Left lung (tissue), 10 donors: ENCODE data around the gene FOXI3. TPM values are rescaled to one million over a fixed set of nuclear protein-coding genes. Genes with fewer than 3 reads are reported as not detected.
A peak's percentile ranks its signal among the peaks of the same experiment; 100 is the strongest.

Source experiments
- ATAC-seq: fragments of 200-7000 bp; cut with Tn5 transposase; one replicate; pipeline ENCODE4 v1.9.1; 2020; ENCODE audit warnings: moderate library complexity
- DNase-seq, 4 donors: peaks; one replicate each; pipeline ENCODE4 v3.0.0-alpha.2; 2013 to 2020
- H3K27ac ChIP-seq, 2 donors: fragments of 200-600 bp; sonication (generic) in 1 of 2; one replicate each; pipeline versions ENCODE4 v1.5.0 to v1.8.0; 2020 to 2021
- H3K27me3 ChIP-seq, 2 donors: fragments of 200-600 bp; sonication (generic) in 1 of 2; one replicate each; pipeline versions ENCODE4 v1.5.0 to v1.8.0; 2020 to 2021
- H3K36me3 ChIP-seq, 2 donors: fragments of 200-600 bp; sonication (generic) in 1 of 2; one replicate each; pipeline versions ENCODE4 v1.5.0 to v1.8.0; 2020 to 2021
- H3K4me1 ChIP-seq, 2 donors: fragments of 200-600 bp; one replicate each; pipeline ENCODE4 v1.8.0; 2021
- H3K4me3 ChIP-seq, 2 donors: fragments of 200-600 bp; sonication (generic) in 1 of 2; one replicate each; pipeline versions ENCODE4 v1.5.0 to v1.8.0; 2020 to 2021; ENCODE audit warnings: mild to moderate bottlenecking in 1 of 2
- H3K9me3 ChIP-seq, 2 donors: fragments of 200-600 bp; sonication (generic) in 1 of 2; one replicate each; pipeline versions ENCODE4 v1.5.0 to v1.8.0; 2020 to 2021
- CTCF ChIP-seq, 2 donors: fragments of 200-600 bp; sonication (generic) in 1 of 2; IDR thresholded peaks; one replicate each; pipeline versions ENCODE4 v1.5.0 to v1.8.0; 2021; ENCODE audit warnings: antibody characterized with exemption in 2 of 2
- intact Hi-C, 2 donors: fragments of 100-400 bp; cut with DNase I; formaldehyde crosslinking; loops; one replicate each; pipeline versions ENCODE4 v1.11.2 to v1.14.2; 2022
- polyA plus RNA-seq, 6 donors: library from polyadenylated mRNA; unstranded; fragments of 120-200 nt; gene quantifications; one replicate each; pipeline ENCODE4 v1.2.1, GENCODE V29; 2013; ENCODE audit not compliant: insufficient read length in 6 of 6
- total RNA-seq, 2 donors: library from RNA; stranded (reverse); fragmentation: NEBNext Ultra II Directional; extraction: Animal tissue kit (Norgen Biotek cat#: 25700); gene quantifications; one replicate each; pipeline ENCODE4 v1.2.1, GENCODE V29; 2021
- donor health status: DM: no; HTN: yes; CAD: no.
- donor health status: DM: no; HTN: no; CAD: no.

Gene FOXI3
- total and polyA plus RNA-seq, 8 donors: 0.07 to 0.08 (median 0.07) TPM; not detected in 5

GRCh38 chr2:88489181-88489580 is 36.7 kb upstream of the FOXI3 start:
- H3K4me1 ChIP-seq: no peaks in the 10 kb centered on the region
- TF ChIP-seq CTCF (IDR thresholded peaks at IDR 0.05): no peak
- intact Hi-C loops: no loop called here
- H3K27me3 ChIP-seq: peaks cover 0 to 4% of the 10 kb centered on the region in 2 donors
- H3K27ac ChIP-seq: no peak overlapping the region
- H3K4me3 ChIP-seq: no peak overlapping the region
- no peaks in the 10 kb centered on the region for H3K36me3 ChIP-seq
- H3K9me3 ChIP-seq: no peaks in the 10 kb centered on the region
- ATAC-seq (no peak), DNase-seq (no peak)

DNA sequence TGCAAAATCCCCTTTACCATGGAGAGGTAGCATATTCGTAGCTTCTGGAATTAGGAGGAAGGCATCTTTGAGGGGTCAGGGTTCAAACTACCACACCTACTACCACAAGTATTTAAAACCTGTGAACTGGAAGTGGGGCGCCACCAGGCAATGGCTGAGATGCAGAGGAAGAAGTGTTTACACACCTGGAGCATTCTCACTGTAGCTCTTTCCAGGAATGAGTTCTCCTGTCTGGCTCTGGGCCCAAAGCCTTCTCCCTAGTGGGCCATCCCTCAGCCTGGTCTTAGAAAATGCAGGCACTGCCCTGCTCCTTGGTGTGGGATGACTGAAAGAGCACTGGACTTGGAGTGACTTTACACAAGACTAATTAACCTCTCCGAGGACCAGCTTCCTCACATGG is 30.7 kb upstream of the FOXI3 start:
- TF ChIP-seq CTCF (IDR thresholded peaks at IDR 0.05): no peak
- peaks cover 0 to 20% of the 10 kb centered on the region in 2 donors for H3K27me3 ChIP-seq
- ATAC-seq (peak; percentile 82), DNase-seq (peak in 1 of 4 donors; percentile 52)
- no peaks in the 10 kb centered on the region for H3K9me3 ChIP-seq
- H3K4me3 ChIP-seq: no peak overlapping the region
- no peaks in the 10 kb centered on the region for H3K4me1 ChIP-seq
- H3K27ac ChIP-seq: no peak overlapping the region
- no peaks in the 10 kb centered on the region for H3K36me3 ChIP-seq
- intact Hi-C loops: no loop called here

GRCh38 chr2:88481691-88482336 is 29.3 kb upstream of the FOXI3 start:
- peaks cover 0 to 20% of the 10 kb centered on the region in 2 donors for H3K27me3 ChIP-seq
- H3K4me1 ChIP-seq: no peaks in the 10 kb centered on the region
- no peak for TF ChIP-seq CTCF (IDR thresholded peaks at IDR 0.05)
- H3K4me3 ChIP-seq: no peak overlapping the region
- ATAC-seq (peak; percentile 84), DNase-seq (peak in 2 of 4 donors; percentile 12 to 42)
- H3K27ac ChIP-seq: no peak overlapping the region
- intact Hi-C loops: no loop called here
- H3K9me3 ChIP-seq: no peaks in the 10 kb centered on the region
- no peaks in the 10 kb centered on the region for H3K36me3 ChIP-seq

- Histone ChIP-seq H3K27ac (no peak overlapping the region), H3K9me3 (no peaks in the 10 kb centered on the region), H3K36me3 (no peaks in the 10 kb centered on the region), H3K27me3 (peaks cover 0 to 19% of the 10 kb centered on the region in 2 donors), H3K4me1 (no peaks in the 10 kb centered on the region), H3K4me3 (no peak overlapping the region)
- no peak for ATAC-seq
- DNase-seq: no peak
- TF ChIP-seq CTCF (IDR thresholded peaks at IDR 0.05): no peak
- intact Hi-C loops: no loop called here
Measured at GRCh38 chr2:88472811-88473210, 20.3 kb upstream of the FOXI3 start.

GRCh38 chr2:88471083-88471942 is 18.8 kb upstream of the FOXI3 start:
- peak; percentile 88 for ATAC-seq
- DNase-seq: no peak

More at GRCh38 chr2:88471083-88471942, 18.8 kb upstream of the FOXI3 start:
- Histone ChIP-seq H3K9me3 (no peaks in the 10 kb centered on the region), H3K27ac (no peak overlapping the region), H3K36me3 (no peaks in the 10 kb centered on the region), H3K4me3 (no peak overlapping the region), H3K4me1 (no peaks in the 10 kb centered on the region), H3K27me3 (peaks cover 0 to 19% of the 10 kb centered on the region in 2 donors)
- intact Hi-C loops: no loop called here
- TF ChIP-seq CTCF (IDR thresholded peaks at IDR 0.05): no peak
